ENCODE measurements around the gene PXDN. TPM values are rescaled to one million over a fixed set of nuclear protein-coding genes. Genes with fewer than 3 reads are reported as not detected.

Gene PXDN
- total and polyA plus RNA-seq, 2 experiments from 2014 or later = 85.7 to 129 TPM

DNA sequence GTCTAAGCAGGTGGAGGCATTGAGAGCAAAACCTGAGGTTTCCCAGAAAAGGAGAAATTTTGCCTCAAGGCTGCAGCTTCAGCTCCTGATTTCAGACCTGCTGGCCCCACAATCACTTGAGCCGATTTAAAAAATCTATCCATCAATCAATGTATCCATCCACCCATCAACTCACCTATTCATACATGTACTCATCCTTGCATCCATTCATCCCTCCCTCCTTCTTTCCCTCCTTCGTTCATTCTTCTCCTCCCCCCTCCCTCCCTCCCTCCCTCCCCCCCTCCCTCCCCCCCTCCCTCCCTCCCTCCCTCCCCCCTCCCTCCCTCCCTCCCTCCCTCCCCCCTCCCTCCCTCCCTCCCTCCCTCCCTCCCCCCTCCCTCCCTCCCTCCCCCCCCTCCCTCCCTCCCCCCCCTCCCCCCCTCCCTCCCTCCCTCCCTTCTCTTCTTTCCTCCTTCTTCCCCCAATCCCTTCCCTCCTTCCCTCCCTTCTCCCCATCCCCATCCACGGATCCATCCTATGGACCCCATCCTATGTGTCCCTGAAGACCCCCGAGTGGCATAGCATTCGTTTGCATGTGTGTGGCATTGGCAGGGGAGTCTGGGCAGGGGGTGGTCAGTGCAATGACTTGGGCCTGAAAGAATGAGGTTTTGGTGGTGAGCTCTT lies 6.1 kb upstream of the PXDN start:
- Histone ChIP-seq H3K9me3 (ENCODE audit: low read depth) (no peaks in the 10 kb centered on the region), H3K27ac (no peak overlapping the region), H3K4me3 (no peak overlapping the region), H3K4me1 (ENCODE audit: low read depth) (no peaks in the 10 kb centered on the region), H3K36me3 (no peaks in the 10 kb centered on the region), H3K27me3 (peaks cover 6% of the 10 kb centered on the region)
- TF ChIP-seq, protein P1, sequence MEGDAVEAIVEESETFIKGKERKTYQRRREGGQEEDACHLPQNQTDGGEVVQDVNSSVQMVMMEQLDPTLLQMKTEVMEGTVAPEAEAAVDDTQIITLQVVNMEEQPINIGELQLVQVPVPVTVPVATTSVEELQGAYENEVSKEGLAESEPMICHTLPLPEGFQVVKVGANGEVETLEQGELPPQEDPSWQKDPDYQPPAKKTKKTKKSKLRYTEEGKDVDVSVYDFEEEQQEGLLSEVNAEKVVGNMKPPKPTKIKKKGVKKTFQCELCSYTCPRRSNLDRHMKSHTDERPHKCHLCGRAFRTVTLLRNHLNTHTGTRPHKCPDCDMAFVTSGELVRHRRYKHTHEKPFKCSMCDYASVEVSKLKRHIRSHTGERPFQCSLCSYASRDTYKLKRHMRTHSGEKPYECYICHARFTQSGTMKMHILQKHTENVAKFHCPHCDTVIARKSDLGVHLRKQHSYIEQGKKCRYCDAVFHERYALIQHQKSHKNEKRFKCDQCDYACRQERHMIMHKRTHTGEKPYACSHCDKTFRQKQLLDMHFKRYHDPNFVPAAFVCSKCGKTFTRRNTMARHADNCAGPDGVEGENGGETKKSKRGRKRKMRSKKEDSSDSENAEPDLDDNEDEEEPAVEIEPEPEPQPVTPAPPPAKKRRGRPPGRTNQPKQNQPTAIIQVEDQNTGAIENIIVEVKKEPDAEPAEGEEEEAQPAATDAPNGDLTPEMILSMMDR (IDR thresholded peaks at IDR 0.05; ENCODE audit: low read depth, low read length) = no peak
- no peak for DNase-seq (ENCODE audit: low read depth in 1 of 2, low spot score in 1 of 2)

DNA sequence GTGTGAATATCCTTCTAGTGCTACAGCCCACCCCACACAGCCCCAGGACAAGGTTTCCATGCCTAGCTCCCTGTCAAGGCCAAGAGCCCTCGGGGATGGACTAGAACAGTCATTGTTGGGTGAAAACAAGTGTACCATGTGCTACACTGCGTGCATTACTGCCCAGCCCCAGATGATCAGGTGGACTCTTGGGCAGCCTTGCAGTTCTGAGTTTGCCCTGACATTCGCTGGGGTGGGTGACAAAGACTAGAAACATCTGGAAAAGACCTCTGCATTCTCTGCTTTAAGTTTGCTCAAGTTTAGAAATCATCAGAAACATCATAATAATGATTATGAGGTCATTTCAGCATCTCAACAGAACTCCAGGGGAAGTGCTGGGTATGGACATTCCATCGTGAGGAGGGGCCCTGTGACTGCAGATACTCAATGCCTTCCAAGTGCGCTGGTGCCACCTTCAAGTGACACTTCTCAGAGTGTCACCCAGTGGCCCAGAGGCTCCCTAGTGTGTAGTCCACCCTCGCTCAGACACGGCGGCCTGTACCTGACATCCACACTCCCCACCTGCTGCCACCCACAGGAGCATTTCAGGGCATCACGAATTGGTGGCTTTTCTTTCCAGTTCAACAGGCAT lies 5.3 kb upstream of the PXDN start:
- Histone ChIP-seq H3K27me3 (peaks cover 11% of the 10 kb centered on the region), H3K4me3 (no peak overlapping the region), H3K4me1 (ENCODE audit: low read depth) (no peaks in the 10 kb centered on the region), H3K27ac (no peak overlapping the region), H3K36me3 (no peaks in the 10 kb centered on the region), H3K9me3 (ENCODE audit: low read depth) (no peaks in the 10 kb centered on the region)
- DNase-seq (ENCODE audit: low read depth in 1 of 2, low spot score in 1 of 2) = no peak
- TF ChIP-seq, protein P1 (IDR thresholded peaks at IDR 0.05; ENCODE audit: low read depth, low read length) = no peak

DNA sequence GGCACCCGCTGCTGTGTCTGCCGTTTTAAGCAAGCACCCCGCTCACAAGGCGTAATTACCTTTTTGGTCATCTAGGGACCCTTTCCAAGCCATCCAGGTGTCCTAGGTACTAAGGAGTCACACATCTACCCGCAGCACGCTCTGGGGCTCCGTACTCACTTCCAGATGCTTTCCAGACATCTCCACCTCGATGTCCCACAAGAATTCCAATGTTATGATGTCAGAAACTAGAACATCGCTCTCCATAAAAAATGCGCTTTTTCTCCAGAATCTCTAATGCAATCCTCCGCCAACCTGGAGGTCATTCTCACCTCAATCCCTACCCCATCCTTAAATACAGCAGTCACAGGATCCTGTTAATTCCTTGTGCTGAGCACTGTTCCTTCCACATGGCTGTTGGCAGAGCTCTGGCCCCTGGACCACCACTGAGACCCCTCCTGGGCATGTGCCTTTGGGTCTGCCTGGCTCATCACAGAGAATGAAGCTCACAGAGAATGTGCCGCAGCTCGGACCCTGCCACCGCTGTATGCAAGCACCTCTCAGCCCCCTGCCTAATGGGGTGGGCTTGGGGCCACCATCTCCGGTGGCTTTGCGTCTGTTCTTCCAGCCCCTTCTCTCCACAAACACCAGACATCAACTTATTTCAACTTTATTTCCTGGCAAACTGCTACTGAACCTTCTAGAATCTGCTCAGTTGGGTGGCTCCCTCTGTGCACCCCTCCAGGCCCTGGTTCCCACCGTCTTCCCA lies 4.6 kb upstream of the PXDN start:
- peak in 1 of 2 donors; percentile 34 for DNase-seq (ENCODE audit: low read depth in 1 of 2, low spot score in 1 of 2)
- Histone ChIP-seq H3K36me3 (no peaks in the 10 kb centered on the region), H3K4me1 (ENCODE audit: low read depth) (no peaks in the 10 kb centered on the region), H3K9me3 (ENCODE audit: low read depth) (no peaks in the 10 kb centered on the region), H3K27ac (no peak overlapping the region), H3K4me3 (no peak overlapping the region), H3K27me3 (peaks cover 11% of the 10 kb centered on the region)
- TF ChIP-seq, protein P1 (IDR thresholded peaks at IDR 0.05; ENCODE audit: low read depth, low read length) = no peak

DNA sequence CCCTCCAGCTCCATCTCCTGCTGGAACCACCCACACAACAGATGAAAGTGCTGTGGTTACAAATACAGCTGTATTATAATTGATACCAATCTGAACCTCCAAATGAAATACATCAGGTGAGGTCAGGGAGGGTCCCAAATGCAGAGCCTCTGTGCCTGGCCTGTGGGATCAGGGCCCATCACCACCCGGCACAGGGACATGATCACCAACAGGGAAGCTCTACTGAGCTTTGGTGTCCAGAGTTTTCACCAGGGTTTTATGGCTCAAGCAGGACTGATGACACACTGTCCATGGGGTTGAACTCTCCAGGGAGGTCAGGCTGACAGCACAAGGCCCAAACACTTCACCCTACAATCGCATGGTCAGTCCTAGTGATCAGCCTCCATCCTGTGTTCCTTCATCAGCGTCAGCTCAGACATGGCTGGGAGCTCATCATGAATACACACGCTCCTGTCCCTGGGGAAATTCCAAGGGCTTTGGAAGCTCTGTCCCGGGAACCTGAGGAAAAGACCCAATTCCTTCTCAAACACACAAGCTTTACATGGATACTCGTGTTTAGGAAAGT lies 3.9 kb upstream of the PXDN start:
- TF ChIP-seq, protein P1 (IDR thresholded peaks at IDR 0.05; ENCODE audit: low read depth, low read length) = no peak
- Histone ChIP-seq H3K27me3 (peaks cover 11% of the 10 kb centered on the region), H3K4me3 (no peak overlapping the region), H3K36me3 (no peaks in the 10 kb centered on the region), H3K27ac (no peak overlapping the region), H3K4me1 (ENCODE audit: low read depth) (no peaks in the 10 kb centered on the region), H3K9me3 (ENCODE audit: low read depth) (no peaks in the 10 kb centered on the region)
- peak in 1 of 2 donors; percentile 13 for DNase-seq (ENCODE audit: low read depth in 1 of 2, low spot score in 1 of 2)

DNA sequence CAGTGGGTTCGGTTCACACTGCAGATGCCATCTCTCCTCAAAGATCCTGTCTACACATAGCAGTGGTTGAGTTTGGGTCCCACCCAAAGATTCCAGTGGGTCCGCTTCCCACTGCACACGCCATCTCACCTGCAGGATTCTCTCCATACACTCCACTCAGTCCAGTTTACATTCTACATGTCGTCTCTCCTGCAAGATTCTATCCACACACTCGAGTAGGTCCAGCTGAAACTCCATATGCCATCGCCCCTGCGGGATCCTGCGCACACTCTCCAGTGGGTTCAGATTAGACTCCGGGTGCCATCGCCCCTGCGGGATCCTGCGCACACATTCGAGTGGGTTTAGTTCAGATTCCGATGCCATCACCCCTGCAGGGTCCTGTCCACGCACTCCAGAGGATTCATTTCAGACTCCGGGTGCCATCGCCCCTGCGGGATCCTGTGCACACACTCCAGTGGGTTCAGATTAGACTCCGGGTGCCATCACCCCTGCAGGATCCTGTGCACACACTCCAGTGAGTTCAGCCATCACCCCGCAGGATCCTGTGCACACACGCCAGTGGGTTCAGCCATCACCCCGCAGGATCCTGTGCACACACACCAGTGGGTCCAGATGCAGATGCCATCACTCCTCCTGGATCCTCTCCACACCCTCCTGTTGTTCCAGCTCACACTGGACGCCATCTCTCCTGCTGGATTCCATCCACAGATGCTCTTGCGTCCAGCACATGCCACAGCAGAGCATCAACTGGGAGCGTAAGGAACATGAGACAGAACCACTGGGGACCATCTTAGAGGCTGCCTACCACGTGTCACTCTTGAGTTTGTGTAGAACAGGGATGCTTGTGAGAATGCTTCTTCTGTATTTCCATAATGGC lies 3.0 kb upstream of the PXDN start:
- TF ChIP-seq, protein P1 (IDR thresholded peaks at IDR 0.05; ENCODE audit: low read depth, low read length) = no peak
- no peaks in the 10 kb centered on the region for H3K36me3 ChIP-seq
- H3K4me1 ChIP-seq (ENCODE audit: low read depth) = no peaks in the 10 kb centered on the region
- peaks cover 11% of the 10 kb centered on the region for H3K27me3 ChIP-seq
- H3K4me3 ChIP-seq = no peak overlapping the region
- no peaks in the 10 kb centered on the region for H3K9me3 ChIP-seq (ENCODE audit: low read depth)
- no peak for DNase-seq (ENCODE audit: low read depth in 1 of 2, low spot score in 1 of 2)
- no peak overlapping the region for H3K27ac ChIP-seq
